Hematopoietic multipotent progenitor cell treated with erythropoietin and hydrocortisone succinate and interleukin-3 and kit ligand, for 6 days (in vitro differentiated cells): Measurements from ENCODE around the gene BCCIP.

ENCODE experiments used
- DNase-seq: peaks from one replicate; pipeline ENCODE4 v3.0.0-alpha.2; 2015

BCCIP gene

DNA sequence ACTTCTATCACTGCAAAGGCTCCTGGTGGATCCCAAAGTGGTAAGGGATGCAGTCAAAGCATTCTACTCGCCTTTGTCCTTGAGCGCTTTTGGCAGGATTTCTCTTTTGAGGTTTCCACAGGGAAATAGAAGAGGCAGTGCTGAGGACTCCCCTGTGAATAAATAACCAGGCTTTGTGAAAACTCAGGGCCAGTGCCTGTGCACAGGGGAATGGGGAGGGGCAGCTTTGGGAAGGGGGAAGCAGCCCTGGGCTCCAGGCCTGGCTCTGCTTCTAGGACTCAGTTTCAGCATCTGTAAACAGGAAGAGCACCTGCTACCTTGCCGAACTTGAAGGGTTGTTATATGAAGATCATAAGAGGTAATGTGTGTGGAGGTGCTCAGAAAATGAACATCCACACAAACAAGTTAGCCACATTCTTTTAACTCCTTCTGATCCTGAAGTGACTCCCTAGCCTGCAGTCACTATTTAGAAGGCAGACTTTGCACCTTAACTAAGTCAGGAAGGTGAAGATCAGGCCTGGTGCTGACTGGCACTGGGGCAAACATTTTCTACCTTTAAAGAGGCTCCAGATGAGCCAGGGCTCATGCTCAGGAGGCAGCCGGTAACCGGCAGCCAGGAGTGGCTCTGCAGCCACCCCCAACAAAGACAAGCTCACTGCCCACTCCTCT lies 25.2 kb upstream of the BCCIP start:
- no peak for DNase-seq

DNA sequence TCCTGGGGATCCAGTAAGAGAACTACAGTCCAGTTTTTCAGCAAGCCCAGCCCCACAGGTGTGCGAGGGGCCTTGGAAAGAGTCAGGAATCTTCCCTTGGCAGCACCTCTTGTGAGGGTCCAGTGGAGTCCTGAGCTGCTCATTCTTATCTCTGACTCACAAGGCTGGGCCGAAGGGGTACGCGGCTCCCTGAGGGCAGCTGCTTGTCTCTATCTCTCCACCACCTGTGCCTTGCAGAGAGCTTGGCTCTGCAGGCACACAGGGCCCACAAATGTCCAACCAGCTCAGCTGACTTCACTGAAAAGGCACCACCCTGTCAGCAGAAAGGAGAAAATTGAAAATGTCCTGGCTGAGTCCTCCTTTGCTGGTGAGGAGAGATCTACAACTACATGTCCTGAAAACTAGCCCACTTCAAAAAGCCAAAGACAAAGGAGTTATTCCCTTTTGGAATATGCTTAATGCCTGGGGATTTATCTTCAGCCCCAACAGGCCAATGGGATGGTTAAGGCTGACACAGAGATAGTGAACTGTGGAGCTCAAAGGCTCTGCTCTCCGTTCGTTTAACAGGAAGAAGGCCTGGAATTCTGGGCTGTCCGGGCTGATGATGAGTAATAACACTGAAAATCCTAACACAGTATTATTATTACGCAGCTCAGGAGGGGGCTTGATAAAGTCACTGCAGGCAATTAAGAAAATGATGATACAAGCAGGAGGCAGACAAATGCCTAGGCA lies 23.7 kb upstream of the BCCIP start:
- DNase-seq, result peak; percentile 83

DNA sequence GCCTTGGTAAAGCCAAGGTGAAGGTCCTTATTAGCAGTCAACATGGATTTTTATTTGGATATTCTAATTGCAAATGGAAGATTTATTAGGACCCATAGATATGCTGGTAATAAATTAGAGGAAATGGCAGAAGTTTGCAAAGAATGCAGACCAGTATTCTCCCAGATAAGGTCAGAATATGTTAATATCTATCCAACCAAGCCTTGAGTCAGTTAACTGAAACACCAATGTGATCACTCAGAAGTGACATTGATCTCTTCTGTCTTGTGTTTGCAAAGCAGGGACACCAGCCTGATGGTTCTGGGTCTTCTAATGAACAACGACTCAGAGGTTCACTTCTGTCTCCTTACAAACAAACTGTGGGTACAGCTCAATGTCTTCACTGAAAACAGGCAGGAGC lies 21.8 kb upstream of the BCCIP start:
- DNase-seq, result peak; percentile 36

DNA sequence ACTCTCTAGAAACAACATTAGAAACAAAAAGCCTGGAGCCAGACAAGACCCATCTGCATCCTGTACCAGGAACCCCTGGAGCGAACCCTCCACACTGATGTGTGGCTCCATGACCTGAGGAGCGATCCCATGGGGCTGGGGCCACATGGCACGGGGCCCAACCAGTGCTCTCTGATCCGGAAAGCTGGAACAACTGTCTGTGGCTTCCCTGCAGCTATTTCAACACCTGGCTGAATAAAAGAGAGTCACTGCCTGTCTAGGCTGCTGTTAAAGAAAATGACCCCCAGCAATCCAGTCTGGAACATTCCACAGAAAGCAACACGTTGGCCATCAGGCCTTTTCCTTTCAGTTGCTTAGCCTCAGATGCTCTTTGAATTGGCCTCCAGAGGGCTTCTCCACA lies 21.2 kb upstream of the BCCIP start:
- DNase-seq, result no peak

DNA sequence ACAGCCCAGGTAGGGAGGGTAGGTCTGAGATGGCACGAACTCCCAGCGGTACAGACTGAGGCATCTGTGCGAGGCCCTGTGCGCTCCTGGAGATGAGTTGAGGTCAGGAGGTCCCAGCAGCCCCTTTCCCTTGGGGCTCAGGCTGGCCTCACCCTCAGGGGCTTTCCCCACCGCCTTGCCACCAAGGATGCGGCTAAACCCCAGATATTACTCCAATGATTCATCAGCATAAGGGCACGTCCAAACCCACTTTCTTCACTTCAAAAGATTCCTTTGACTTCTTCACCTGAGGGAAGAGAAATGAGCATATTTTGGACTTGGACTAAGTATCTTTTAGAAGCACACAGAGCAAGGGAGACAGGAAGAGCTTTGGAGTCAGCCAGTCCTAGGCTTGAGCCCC lies 20.6 kb upstream of the BCCIP start:
- DNase-seq, result no peak

DNA sequence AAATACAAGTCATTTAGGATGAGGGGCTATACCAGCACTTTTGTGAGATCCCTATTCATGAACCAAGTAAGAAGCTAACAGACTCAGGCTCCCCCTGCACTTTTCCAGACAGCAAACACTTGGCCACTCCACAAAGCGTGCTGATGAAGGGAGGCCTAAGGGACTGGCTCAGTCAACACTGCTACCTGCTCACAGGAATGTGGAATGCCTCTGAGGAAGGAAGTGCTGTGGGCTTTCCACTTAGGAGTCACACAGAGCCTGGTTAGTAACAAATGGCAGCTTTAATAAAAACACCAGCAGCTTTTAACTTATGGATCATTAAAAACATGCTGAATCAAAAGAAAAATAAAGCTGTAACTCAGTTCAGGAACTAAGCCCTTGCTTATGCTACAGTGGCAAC lies 15.3 kb upstream of the BCCIP start:
- DNase-seq, result no peak

DNA sequence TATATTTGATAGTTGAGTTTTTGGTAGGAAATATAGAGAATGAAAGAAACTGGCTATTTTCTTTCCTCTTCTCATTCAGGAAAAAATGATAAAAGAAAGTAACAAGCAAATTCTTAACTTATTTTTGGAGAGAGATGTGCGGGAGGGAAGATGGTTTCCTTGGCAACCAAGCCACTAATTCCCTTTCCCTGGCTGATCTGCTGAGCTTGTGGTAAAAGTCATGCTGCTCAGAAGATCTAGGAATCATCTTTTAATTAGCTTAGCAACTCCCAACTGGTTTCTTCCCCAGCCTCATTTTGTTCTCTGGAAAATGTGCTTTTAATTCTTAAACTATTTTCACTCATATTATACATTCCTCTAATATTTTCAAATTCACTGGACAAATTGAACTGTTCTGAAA lies 12.1 kb upstream of the BCCIP start:
- no peak for DNase-seq

DNA sequence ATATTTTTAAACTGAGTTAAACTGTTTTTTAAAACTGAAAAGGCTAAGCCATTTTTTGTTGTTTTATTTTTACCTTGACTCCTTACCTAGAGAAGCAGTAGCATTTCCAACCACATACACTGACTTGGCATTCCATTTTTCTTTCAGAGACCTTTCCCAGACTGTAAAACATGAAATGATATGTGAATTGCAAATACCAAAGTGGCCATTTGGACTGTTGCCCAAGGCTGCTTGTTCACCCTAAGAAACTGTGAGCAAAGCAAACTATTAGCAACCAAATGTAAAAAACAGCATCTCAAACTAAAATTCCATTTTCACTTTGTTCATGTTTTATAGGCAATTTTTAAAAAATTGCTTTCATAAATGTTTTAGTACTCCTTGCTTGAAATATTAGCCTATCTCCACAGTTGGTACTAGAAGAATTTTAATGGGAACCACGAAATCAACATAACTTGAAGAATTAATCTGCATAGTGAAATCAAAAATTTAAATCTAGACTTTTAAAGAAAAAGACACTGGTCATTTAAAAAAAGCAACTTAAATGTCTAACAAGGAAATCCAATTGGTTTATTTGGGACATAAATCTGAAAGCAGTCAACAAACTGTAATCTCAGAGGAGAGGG lies 11.1 kb upstream of the BCCIP start:
- no peak for DNase-seq

DNA sequence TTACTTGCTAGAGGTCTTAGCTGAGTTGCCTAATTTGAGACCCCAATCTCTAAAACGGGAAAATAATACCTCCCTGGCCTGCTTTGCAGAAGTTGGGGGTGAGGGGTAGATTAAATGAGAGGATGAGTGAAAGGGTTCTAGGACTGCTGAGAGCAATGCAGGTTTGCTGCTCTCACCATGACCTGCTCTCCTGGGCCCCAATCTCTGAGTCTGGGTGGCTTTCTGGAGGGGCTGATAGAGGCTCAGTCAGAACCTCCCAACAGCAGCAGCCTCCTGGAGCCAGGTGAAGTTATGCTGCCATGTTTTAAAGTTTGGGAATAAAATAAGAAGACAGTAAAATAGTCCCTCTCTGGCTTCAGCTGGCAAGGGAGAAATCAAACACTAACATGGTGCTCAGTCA lies 7.6 kb upstream of the BCCIP start:
- DNase-seq, result peak; percentile 50

DNA sequence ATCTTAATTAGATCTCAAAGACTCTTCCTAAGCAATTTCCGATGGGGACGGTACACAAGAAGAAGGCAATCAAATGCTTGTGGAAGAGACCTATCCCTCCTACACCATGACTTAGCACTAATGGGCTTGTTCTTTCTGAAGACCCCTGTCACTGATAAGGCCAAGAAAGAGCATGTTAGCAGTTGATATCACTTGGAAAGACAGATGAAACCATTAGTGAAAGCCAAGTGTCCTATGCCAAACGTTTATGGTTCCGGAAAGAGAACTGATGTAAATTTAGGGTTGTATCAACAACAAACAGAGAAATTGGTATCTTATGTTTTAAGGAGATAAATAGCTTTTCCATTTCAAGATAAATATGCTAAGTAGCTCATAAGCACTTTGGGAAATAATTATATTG lies 6.8 kb upstream of the BCCIP start:
- peak; percentile 95 for DNase-seq

DNA sequence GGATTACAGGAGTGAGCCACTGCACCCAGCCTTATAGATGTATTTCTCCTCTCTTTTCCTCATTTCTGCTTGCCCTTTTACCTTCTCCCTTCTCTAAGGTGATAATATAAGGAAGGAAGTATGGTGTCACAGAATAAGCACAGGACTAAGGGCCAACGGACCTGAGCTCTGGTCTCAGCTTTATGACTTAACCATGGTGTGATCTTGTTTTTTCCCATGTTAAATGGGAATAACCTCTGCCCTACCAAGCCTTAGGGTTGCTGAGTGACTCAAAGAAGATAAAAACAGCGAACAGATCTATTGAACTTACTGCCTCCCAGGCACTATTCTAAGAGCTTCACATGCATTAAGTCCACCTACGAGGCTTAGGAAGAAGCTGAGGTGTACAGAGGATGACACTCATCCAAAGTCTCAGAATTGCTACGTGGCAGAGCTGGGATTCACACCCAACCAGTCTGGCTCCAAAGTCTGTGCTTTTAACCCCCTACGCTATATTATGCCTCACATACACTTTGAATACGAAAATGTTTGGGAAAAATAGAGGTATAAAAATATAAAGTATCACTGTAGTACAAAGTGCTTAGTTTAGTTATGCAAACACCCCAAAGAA lies 5.9 kb upstream of the BCCIP start:
- no peak for DNase-seq

DNA sequence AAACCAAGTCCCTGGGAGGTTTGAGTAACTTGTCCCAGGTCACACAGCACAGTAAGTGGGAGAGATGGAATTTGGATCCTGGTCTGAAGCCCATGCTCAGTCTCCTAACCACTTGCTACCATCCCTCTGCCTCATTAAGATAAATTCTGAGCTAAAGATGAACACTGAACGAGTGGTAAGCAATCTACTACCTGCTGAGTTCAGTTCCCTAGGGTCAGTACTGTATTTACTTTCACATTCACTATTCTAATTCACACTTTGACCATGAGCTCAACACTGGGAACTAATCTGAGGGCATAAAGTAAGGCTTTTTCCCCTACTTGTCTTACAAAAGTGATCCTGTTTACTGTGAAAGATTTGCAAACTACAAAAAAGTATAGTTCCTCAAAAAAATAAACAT lies 2.6 kb upstream of the BCCIP start:
- DNase-seq, result no peak

DNA sequence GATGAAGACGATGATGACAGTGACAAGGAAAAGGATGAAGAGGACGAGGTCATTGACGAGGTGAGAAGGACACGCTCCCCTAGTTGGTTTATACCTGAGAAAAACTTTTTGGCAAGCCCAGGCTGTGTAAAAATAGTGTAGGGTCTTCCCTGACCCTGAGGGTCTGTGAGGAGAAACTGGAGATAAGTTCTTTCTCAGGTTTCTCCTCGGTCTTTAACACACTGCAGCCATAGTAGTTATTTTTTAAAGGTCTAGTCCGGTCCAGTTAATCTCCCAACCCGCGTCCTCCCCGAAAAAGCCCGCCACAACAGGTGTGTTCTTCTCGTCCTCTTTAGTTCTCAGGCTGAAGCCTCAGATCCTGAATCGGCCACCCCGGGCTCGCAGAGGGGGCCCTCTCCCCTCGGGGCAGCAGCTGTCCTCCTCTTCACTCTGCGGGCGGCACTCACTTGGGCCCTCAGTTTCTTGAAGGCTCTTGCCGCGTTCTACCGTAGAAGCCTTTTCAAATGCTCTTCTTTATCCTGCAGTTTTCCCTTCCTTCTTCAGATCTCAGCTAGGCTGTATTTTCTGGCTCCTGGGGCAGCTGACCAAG lies 411 bp downstream of the BCCIP start:
- no peak for DNase-seq

DNA sequence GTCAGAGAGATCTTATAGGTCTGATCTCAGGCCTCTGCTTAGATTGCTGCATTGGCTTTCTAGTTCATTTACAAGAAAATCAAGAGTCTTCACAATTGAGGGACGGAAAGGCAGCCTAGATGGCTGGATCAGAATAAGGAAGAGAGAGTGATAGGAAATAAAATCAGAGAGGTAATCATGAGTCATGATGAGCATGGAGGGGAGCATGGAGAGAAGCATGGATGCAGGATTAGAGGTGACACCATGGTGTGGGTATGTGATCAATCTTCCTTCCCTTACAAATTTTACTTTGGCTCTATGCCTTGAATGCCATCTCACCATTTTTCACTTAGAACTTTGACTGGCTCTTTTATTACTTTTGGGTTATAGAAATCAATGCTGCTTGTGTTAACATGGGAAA lies 1.4 kb downstream of the BCCIP start:
- DNase-seq, result no peak

DNA sequence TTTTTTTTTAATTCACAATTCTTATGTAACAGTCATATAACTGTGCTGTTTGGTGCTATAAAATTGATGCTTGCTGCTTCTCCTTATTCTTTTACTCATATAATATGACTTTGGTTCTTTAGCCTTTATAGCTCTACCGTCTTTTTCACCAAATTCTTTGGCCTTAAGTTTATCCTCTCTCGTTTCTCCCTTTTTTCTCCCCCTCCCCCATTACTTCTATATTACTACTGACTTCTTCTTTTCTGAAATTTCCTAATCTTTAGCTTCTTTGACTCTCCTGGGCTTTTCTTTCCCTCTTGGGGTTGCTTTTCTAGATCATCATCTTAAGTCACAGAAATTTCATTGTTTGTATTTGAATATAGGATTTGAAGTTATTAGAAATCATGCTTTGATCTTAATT lies 3.8 kb downstream of the BCCIP start:
- DNase-seq, result no peak

DNA sequence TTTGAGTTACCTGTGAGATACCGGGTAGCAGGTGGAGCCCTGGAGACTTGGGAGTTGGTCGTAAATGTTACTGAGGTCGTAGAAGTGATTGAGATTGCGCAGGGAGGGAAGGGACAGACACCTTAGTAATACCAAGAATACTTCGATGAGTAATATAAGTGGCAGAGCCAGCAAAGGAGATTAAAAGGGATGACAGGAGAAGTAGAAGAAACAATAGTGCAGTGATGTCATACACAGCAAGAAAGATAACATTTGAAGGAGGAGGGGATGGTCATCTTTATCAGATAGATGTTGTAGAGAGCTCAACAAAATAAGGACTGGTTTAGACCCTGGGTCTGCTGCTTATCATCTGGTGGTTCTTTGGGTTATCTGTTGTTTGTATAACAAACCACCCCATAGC lies 5.0 kb downstream of the BCCIP start:
- peak; percentile 21 for DNase-seq

DNA sequence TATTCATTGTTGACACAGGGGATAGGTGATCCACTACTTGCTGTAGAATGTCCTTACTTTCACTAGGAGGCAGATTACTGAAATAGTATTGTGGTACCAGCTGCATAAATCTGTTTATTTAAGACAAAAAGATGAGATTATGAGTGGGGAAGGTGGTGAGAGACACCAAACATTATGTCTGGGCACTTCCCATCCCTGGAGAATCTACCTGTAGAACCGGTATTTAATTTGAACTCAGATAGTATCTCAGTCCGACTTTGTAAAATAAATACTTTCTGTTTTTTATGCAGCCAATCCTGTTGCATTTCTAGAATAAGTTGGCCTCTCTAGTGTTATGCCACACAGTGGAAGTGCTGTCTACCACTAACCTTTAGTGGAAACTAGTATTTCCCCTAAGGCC lies 13.4 kb downstream of the BCCIP start:
- no peak for DNase-seq

DNA sequence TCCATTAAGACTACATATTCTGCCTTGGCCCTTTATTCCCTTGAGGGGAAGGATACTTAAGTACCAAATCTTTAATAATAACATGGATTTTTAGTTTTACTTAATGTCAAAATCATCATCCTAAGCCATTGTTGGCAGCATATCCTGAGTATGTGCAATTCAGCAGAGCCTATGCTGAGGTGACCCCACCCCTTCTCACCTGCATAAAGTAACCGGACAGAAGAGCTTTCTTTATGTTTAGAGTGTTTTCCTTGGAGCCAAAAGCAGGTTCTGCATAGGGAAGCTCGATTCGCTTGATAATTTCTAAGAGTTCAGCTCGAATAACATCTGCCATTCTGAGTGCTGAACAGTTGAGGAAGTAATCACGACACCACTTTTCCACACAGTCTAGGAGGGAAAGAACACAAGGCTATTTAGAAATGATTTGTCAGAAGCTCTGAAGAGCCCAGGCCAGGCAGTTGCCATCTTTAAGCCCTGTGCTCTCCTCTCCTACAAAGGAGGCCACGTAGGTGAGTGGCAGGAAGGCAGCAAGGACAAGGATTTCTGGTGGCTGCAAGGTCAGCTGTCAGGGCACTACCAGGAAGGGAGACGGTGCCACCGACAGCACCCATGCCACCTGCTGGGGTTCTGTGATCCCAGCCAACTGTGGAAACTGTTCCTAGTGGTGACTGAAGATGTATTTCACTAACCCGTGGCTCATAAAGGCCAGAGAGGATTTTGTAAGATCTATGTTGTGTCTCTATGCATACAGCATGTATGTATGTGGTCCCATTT lies 15.6 kb downstream of the BCCIP start:
- no peak for DNase-seq

DNA sequence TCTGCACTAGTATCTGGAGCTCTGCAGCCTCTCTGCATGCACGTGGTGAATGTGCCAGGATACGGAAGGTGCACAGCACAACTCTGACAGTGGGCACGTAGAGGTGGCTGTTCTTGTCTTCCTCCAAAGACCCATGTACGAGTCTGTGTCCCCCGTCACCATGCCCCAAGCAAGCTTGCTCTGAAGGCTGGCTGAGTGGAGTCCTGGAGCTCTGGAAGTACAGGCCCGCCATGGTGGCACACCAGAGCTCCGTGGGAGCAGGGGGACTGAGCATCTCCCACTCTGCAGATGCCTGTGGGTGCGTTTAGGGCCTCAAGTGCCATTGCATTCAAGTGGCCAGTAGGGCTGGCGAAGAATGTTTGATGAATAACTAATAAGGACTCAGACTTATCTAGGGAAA lies 17.1 kb downstream of the BCCIP start:
- no peak for DNase-seq

DNA sequence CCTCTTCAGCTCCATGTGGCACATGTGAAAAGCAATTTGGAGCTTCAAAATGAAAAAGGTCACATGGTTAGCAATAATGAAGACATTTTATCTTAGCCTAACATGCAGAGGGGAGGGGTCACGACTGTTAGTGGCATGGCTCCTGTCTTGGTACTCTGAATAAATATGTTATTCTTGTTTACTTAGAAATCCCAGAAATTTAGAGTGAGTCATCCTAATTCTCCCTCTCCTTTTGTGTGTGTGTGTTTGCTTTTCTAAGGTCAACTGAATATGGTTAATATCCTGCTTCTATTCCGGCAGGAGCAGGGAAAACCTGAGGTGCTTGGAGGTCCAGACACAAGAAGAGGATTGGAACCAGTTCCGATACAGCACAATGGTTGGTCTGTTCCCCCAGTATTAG lies 17.6 kb downstream of the BCCIP start:
- DNase-seq, result peak; percentile 37

DNA sequence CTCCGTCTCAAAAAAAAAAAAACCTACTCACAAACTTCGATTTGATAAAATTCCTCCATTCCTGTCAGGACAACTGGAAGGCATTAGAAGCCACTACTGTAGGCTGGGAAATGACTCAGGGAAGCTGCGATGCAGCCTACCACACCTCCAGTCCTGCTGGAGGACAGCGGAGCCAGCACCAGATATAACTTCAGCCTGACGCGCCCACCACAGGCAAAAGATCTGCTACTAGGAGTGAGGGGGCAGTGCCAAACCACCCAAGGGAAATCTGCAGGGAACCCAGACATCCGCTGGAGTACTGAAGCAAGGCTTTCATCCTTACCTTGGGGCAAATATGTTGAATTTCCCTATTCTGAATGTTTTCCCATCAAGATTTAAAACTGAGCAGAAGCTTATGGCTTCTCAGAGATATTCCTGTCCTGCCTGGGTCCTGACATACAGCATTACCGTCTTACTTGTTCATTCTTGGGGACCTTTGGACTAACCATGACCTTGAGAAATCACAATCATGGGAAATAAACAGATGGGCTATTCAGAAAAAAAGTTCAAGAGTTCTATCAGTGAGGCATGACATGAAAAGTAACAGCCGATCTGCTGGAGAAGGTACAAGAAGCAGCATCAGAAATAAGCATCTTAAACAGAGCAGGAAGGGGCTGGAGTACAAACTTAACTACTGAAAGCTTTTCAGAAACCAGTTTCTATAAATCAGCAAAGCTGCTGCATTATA lies 20.4 kb downstream of the BCCIP start:
- no peak for DNase-seq

DNA sequence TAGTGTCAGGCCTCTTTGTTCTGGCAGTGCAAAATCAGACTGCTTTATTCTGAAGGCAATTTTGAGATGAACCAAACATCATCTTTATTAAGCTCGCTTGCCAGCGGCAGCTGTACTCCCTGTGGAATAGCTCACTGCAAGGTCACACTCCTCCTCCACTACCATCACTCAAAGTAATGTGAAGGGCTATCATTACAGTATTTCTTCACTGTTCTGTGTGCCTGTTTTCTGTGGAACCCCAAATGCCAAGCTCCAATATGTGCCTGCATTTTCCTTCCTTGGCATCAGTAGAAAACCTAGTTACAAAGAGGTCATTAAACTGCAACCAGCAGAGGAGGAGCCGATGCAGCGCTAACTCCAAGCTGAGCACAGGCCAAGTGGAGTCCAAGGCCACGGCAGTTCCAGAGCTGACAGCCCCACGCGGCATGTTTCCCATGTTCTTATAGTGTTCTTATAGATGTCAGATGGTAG lies 21.4 kb downstream of the BCCIP start:
- DNase-seq, result no peak
